Activated T-helper 1 cell treated with anti-CD3 and anti-CD28 coated beads, Interleukin-12 subunit alpha, Interleukin-12 subunit beta, Interleukin-2, Interleukin-4 antibody, amounts not matched to agents 30 ng/mL and 10 ng/mL and 1 ng/mL, durations not matched to agents 14 hours and 24 hours and 36 hours (primary cell): Measurements from ENCODE around the gene CDO1. TPM values are rescaled to one million over a fixed set of nuclear protein-coding genes. Genes with fewer than 3 reads are reported as not detected.

ENCODE experiments used
- DNase-seq: peaks from one replicate; pipeline ENCODE4 v3.0.0; 2021; ENCODE audit warnings: low spot score
- H3K27ac Mint-ChIP-seq: one replicate; pipeline ENCODE4 v1.8.0; 2021; ENCODE audit warnings: mild to moderate bottlenecking, mixed read lengths
- H3K27me3 Mint-ChIP-seq: one replicate; pipeline ENCODE4 v1.8.0; 2022; ENCODE audit warnings: mild to moderate bottlenecking, moderate library complexity, mixed read lengths; ENCODE audit not compliant: insufficient read depth
- H3K36me3 Mint-ChIP-seq: one replicate; pipeline ENCODE4 v1.8.0; 2021; ENCODE audit warnings: low read depth, mixed read lengths
- H3K4me1 Mint-ChIP-seq: one replicate; pipeline ENCODE4 v1.8.0; 2021; ENCODE audit warnings: low read depth, mixed read lengths
- H3K4me3 Mint-ChIP-seq: one replicate; pipeline ENCODE4 v1.8.0; 2021; ENCODE audit warnings: mild to moderate bottlenecking, moderate library complexity, mixed read lengths
- H3K9me3 Mint-ChIP-seq: one replicate; pipeline ENCODE4 v1.8.0; 2021; ENCODE audit warnings: mixed read lengths
- intact Hi-C: fragments of 100-400 bp; cut with micrococcal nuclease; formaldehyde crosslinking; loops from one replicate; pipeline ENCODE4 v1.15.1; 2024
- total RNA-seq: library from RNA; stranded (reverse); gene quantifications from 2 replicates; pipeline ENCODE4 v1.2.3, GENCODE V29; 2022

CDO1 gene
- total RNA-seq, 1 donor from 2014 or later, result 0.49 TPM

GRCh38 chr5:115800108-115800507 lies 16.4 kb downstream of the CDO1 start:
- Mint-ChIP-seq H3K9me3 (no peaks in the 10 kb centered on the region), H3K27ac (no peak overlapping the region), H3K27me3 (peaks cover 6% of the 10 kb centered on the region), H3K4me1 (no peaks in the 10 kb centered on the region), H3K4me3 (no peak overlapping the region), H3K36me3 (peaks cover 3% of the 10 kb centered on the region)
- no peak for DNase-seq
- intact Hi-C loops, result no loop called here

DNA sequence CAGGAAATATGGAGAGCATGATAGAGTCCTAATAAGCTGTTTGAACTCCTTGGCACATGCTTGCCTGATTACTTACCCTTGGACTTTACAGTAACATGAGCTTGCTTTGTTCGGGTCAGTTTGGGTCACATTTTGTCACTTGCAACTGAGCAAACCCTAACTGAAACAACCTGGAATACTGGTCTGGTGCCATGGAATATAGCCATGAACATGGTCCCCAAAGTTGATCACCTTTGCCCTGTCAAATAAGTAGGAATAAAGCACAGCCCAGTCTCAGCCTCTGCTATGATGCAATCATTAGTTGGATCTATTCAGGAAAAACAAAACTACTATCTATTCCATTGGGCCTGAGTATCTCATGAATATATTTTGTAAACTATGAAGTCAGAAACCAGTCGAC lies 18.2 kb downstream of the CDO1 start:
- no peaks in the 10 kb centered on the region for H3K36me3 Mint-ChIP-seq
- intact Hi-C loops, result no loop called here
- no peak for DNase-seq
- H3K4me3 Mint-ChIP-seq, result no peak overlapping the region
- H3K27ac Mint-ChIP-seq, result no peak overlapping the region
- H3K9me3 Mint-ChIP-seq, result no peaks in the 10 kb centered on the region
- H3K4me1 Mint-ChIP-seq, result no peaks in the 10 kb centered on the region
- peaks cover 9% of the 10 kb centered on the region for H3K27me3 Mint-ChIP-seq

DNA sequence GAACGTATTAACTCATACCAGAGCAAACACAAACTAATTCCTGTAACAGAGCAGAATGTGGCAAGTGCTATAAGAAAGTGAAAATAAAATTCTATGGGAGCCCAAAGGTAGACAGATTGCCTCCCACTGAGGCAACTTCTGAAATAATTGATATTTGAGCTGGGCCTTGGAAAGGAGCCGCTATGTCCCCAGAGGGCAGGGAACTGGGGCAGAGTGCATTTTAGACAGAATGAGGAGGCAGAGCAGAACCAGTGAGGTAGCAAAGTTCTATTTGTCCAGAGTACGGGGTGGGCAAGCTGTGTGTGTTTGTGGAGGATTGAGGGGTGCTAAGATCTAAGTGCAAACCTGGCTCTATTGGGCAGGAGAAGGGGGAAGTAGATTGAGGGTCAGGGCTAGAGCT lies 19.8 kb downstream of the CDO1 start:
- H3K27me3 Mint-ChIP-seq, result peaks cover 19% of the 10 kb centered on the region
- no peaks in the 10 kb centered on the region for H3K4me1 Mint-ChIP-seq
- no peaks in the 10 kb centered on the region for H3K9me3 Mint-ChIP-seq
- no peaks in the 10 kb centered on the region for H3K36me3 Mint-ChIP-seq
- H3K4me3 Mint-ChIP-seq, result no peak overlapping the region
- intact Hi-C loops, result no loop called here
- no peak overlapping the region for H3K27ac Mint-ChIP-seq
- no peak for DNase-seq

DNA sequence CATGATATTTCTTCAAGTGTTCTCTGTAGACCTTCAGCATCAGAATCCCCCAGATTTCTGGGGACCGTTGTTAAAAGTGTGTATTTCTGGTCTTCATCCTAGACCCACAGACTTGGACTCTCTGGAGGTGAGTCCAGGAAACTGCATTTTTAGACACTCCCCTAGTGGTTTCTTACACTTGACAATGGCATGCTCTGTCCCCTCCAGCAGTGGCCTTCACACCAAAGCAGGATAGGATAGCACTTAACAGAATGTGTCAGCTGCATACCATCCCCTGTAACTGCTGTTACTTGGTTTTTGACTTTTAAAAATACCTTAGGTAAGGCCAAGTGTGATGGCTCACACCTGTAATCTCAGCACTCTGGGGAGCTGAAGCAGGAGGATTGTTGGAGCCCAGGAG lies 20.8 kb downstream of the CDO1 start:
- no peaks in the 10 kb centered on the region for H3K9me3 Mint-ChIP-seq
- intact Hi-C loops, result no loop called here
- no peaks in the 10 kb centered on the region for H3K36me3 Mint-ChIP-seq
- peaks cover 22% of the 10 kb centered on the region for H3K27me3 Mint-ChIP-seq
- no peaks in the 10 kb centered on the region for H3K4me1 Mint-ChIP-seq
- no peak for DNase-seq
- no peak overlapping the region for H3K27ac Mint-ChIP-seq
- H3K4me3 Mint-ChIP-seq, result no peak overlapping the region

GRCh38 chr5:115788440-115788839 lies 28.0 kb downstream of the CDO1 start:
- H3K36me3 Mint-ChIP-seq, result no peaks in the 10 kb centered on the region
- intact Hi-C loops, result no loop called here

GRCh38 chr5:115787426-115787825 lies 29.0 kb downstream of the CDO1 start:
- Mint-ChIP-seq H3K4me3 (no peak overlapping the region), H3K4me1 (no peaks in the 10 kb centered on the region), H3K9me3 (no peaks in the 10 kb centered on the region), H3K36me3 (no peaks in the 10 kb centered on the region), H3K27ac (no peak overlapping the region), H3K27me3 (peaks cover 34% of the 10 kb centered on the region)
- intact Hi-C loops, result no loop called here
- no peak for DNase-seq

More at GRCh38 chr5:115788440-115788839, 28.0 kb downstream of the CDO1 start:
- Mint-ChIP-seq H3K27ac (no peak overlapping the region), H3K27me3 (peaks cover 38% of the 10 kb centered on the region), H3K9me3 (no peaks in the 10 kb centered on the region), H3K4me3 (no peak overlapping the region), H3K4me1 (no peaks in the 10 kb centered on the region)
- DNase-seq, result no peak

DNA sequence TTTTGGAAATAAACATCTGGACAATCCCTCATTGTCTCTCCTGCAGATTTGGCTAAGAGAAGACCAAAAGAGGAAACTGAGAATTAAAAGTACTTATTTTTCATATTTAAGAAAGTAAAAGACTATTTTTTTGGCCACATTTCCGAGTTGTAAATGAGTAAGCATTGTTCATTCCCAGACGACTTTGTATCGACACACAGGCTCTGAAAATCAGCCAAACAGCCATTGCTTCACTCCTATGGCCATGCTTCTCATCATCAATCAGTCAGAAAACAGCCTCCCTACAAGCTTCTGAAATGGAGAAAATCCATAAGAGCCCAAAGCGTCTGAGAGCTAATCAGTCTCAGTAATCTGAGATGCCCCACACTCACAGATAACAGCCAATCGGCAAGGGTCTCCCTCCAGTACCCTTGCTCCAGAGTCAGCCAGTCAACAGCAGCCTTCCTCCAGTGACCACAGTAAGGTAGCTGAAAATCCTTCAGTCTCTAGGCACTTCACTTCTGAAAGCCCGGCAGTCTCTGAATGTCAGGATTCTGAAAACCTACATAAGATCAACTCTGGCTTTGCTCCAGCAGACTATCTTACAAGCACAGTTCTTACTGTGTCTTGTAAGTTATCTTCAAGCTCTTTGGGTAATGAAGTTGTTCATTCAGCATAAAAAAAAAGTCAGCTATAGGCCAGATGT lies 30.9 kb downstream of the CDO1 start:
- intact Hi-C loops, result no loop called here
- Mint-ChIP-seq H3K4me3 (no peak overlapping the region), H3K27me3 (peaks cover 28% of the 10 kb centered on the region), H3K36me3 (no peaks in the 10 kb centered on the region), H3K4me1 (no peaks in the 10 kb centered on the region), H3K9me3 (no peaks in the 10 kb centered on the region), H3K27ac (no peak overlapping the region)
- DNase-seq, result no peak

GRCh38 chr5:115778417-115778816 lies 38.0 kb downstream of the CDO1 start:
- peaks cover 14% of the 10 kb centered on the region for H3K27me3 Mint-ChIP-seq
- intact Hi-C loops, result no loop called here
- no peaks in the 10 kb centered on the region for H3K9me3 Mint-ChIP-seq
- no peak for DNase-seq
- H3K4me1 Mint-ChIP-seq, result no peaks in the 10 kb centered on the region
- H3K27ac Mint-ChIP-seq, result no peak overlapping the region
- H3K36me3 Mint-ChIP-seq, result no peaks in the 10 kb centered on the region
- no peak overlapping the region for H3K4me3 Mint-ChIP-seq

- intact Hi-C loops, result no loop called here
- Mint-ChIP-seq H3K4me1 (no peaks in the 10 kb centered on the region), H3K36me3 (no peaks in the 10 kb centered on the region), H3K9me3 (no peaks in the 10 kb centered on the region), H3K27me3 (peaks cover 10% of the 10 kb centered on the region), H3K4me3 (no peak overlapping the region), H3K27ac (no peak overlapping the region)
- no peak for DNase-seq
Measured at GRCh38 chr5:115776989-115777388, 39.5 kb downstream of the CDO1 start.

GRCh38 chr5:115775999-115776398 lies 40.5 kb downstream of the CDO1 start:
- no peak for DNase-seq
- H3K27me3 Mint-ChIP-seq, result peaks cover 10% of the 10 kb centered on the region
- intact Hi-C loops, result no loop called here
- no peak overlapping the region for H3K27ac Mint-ChIP-seq
- H3K36me3 Mint-ChIP-seq, result no peaks in the 10 kb centered on the region
- H3K4me1 Mint-ChIP-seq, result no peaks in the 10 kb centered on the region
- no peaks in the 10 kb centered on the region for H3K9me3 Mint-ChIP-seq
- H3K4me3 Mint-ChIP-seq, result no peak overlapping the region

- Mint-ChIP-seq H3K27me3 (peaks cover 14% of the 10 kb centered on the region), H3K36me3 (no peaks in the 10 kb centered on the region), H3K27ac (no peak overlapping the region), H3K4me3 (no peak overlapping the region), H3K4me1 (no peaks in the 10 kb centered on the region), H3K9me3 (no peaks in the 10 kb centered on the region)
- DNase-seq, result no peak
- intact Hi-C loops, result no loop called here
Measured at GRCh38 chr5:115774684-115775083, 41.8 kb downstream of the CDO1 start.

- Mint-ChIP-seq H3K36me3 (no peaks in the 10 kb centered on the region), H3K4me1 (no peaks in the 10 kb centered on the region), H3K9me3 (no peaks in the 10 kb centered on the region), H3K27ac (no peak overlapping the region), H3K27me3 (peaks cover 10% of the 10 kb centered on the region), H3K4me3 (no peak overlapping the region)
- no peak for DNase-seq
- intact Hi-C loops, result no loop called here
Measured at GRCh38 chr5:115772731-115773475, 43.6 kb downstream of the CDO1 start.

GRCh38 chr5:115770466-115770865 lies 46.0 kb downstream of the CDO1 start:
- no peak overlapping the region for H3K27ac Mint-ChIP-seq
- H3K27me3 Mint-ChIP-seq, result peaks cover 4% of the 10 kb centered on the region
- no peaks in the 10 kb centered on the region for H3K4me1 Mint-ChIP-seq
- intact Hi-C loops, result no loop called here
- no peaks in the 10 kb centered on the region for H3K36me3 Mint-ChIP-seq
- H3K4me3 Mint-ChIP-seq, result no peak overlapping the region
- no peak for DNase-seq
- H3K9me3 Mint-ChIP-seq, result no peaks in the 10 kb centered on the region
